Measurements from ENCODE around the gene SP9. TPM values are rescaled to one million over a fixed set of nuclear protein-coding genes. Genes with fewer than 3 reads are reported as not detected.

Gene SP9
- total RNA-seq, 1 experiment from 2014 or later = 0.15 TPM

DNA sequence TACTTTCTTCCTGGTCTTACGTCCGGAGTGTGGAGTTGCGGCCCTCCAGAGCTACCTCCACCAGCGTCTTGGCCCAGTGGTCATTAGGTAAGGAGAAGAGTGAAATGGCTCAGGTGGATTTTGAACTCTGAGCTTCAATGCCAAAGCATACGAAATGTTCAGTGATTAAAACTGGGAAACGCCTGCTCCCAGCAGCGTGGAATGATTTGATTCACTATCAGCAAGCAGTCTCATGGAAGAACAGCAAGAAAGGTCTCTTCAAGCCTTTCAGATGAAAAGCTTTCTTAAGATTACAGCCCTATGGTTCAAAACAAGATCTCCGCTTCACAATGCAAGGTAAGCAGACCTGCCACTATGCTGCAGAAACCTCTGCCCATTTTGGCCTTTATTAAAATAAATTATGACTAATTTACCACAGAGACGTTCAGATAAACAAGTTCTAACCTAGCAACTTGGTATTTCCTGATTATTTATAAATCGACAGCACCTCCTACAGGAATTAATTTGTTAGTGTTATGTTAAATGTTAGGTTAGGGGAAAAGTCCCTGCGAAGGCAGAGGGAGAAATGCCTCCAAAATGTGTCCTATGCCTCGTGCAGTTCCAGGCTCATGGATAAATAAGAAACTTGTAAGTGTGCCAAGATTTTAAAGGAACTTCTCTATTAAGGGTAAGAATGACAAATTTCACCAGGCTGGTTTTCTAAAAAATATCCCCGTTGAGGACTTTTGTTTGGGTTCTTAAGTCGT, 10.1 kb downstream of the SP9 start:
- no TSS peak for BruUV-seq (replicated peaks)

DNA sequence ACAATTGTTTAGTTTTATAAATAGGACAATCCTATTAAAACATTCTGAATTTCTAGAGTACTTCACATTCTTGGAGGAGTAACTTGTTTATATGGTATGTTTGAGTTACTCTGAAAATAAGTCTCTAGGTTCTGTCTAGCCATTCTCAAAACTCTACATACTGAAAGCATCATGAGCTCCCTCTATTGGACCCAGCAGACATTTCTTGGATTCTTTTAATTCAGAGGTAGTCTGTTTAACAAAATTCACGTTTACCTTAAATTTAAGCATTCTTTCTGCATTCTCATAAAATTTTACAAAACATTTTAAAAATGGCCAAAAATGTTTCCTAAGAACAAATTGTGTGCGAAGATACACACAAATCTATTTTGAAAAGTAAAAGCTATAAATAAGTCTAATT, 15.3 kb downstream of the SP9 start:
- no peaks in the 10 kb centered on the region for H3K4me1 ChIP-seq (ENCODE audit: insufficient read depth, low read length, poor library complexity, severe bottlenecking)
- H3K9me3 ChIP-seq (ENCODE audit: low read depth, low read length, poor library complexity, severe bottlenecking) = no peaks in the 10 kb centered on the region
- intact Hi-C loops (cut with micrococcal nuclease; ENCODE audit: unreplicated experiment) = no loop called here
- CTCF ChIA-PET = no interaction called here
- POLR2A ChIA-PET (ENCODE audit: low non-redundant PET) = no interaction called here
- no peak overlapping the region for H3K4me3 ChIP-seq (ENCODE audit: low read depth, low read length, poor library complexity, severe bottlenecking)
- DNase-seq (ENCODE audit: low spot score) = no peak
- H3K27me3 ChIP-seq (replicated peaks; ENCODE audit: insufficient read depth, low read depth, low read length, poor library complexity) = no peaks in the 10 kb centered on the region
- BruUV-seq (replicated peaks) = no TSS peak
- no peak overlapping the region for H3K27ac ChIP-seq (ENCODE audit: low read depth, low read length, poor library complexity, severe bottlenecking)
- TF ChIP-seq EZH2 (IDR thresholded peaks at IDR 0.05; ENCODE audit: borderline replicate concordance, low read depth, low read length, poor library complexity, severe bottlenecking) = no peak
- TF ChIP-seq, protein P1, sequence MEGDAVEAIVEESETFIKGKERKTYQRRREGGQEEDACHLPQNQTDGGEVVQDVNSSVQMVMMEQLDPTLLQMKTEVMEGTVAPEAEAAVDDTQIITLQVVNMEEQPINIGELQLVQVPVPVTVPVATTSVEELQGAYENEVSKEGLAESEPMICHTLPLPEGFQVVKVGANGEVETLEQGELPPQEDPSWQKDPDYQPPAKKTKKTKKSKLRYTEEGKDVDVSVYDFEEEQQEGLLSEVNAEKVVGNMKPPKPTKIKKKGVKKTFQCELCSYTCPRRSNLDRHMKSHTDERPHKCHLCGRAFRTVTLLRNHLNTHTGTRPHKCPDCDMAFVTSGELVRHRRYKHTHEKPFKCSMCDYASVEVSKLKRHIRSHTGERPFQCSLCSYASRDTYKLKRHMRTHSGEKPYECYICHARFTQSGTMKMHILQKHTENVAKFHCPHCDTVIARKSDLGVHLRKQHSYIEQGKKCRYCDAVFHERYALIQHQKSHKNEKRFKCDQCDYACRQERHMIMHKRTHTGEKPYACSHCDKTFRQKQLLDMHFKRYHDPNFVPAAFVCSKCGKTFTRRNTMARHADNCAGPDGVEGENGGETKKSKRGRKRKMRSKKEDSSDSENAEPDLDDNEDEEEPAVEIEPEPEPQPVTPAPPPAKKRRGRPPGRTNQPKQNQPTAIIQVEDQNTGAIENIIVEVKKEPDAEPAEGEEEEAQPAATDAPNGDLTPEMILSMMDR (conservative IDR thresholded peaks at IDR 0.05; ENCODE audit: low read depth, low read length) = peak; percentile 57
- peaks cover 3% of the 10 kb centered on the region for H3K36me3 ChIP-seq (ENCODE audit: insufficient read depth, low read length, poor library complexity, severe bottlenecking)

More for the DNA sequence above, 10.1 kb downstream of the SP9 start:
- H3K4me1 ChIP-seq (ENCODE audit: insufficient read depth, low read length, poor library complexity, severe bottlenecking) = peaks cover 16% of the 10 kb centered on the region
- H3K27ac ChIP-seq (ENCODE audit: low read depth, low read length, poor library complexity, severe bottlenecking) = no peak overlapping the region
- no peaks in the 10 kb centered on the region for H3K9me3 ChIP-seq (ENCODE audit: low read depth, low read length, poor library complexity, severe bottlenecking)
- H3K4me3 ChIP-seq (ENCODE audit: low read depth, low read length, poor library complexity, severe bottlenecking) = no peak overlapping the region
- peak; percentile 70 for DNase-seq (ENCODE audit: low spot score)
- intact Hi-C loops (cut with micrococcal nuclease; ENCODE audit: unreplicated experiment) = loop anchor here (5.0 to 10.0 kb wide), 9 partner anchors 383 to 1530 kb away; no protein-coding TSS in a partner anchor
- H3K27me3 ChIP-seq (replicated peaks; ENCODE audit: insufficient read depth, low read depth, low read length, poor library complexity) = peaks cover 34% of the 10 kb centered on the region
- TF ChIP-seq EZH2 (IDR thresholded peaks at IDR 0.05; ENCODE audit: borderline replicate concordance, low read depth, low read length, poor library complexity, severe bottlenecking) = no peak
- TF ChIP-seq, protein P1 (conservative IDR thresholded peaks at IDR 0.05; ENCODE audit: low read depth, low read length) = peak; percentile 62
- ChIA-PET POLR2A (ENCODE audit: low non-redundant PET) (interaction anchor here (0.5 kb wide), 1 partner anchor 1056 kb away, joined by 10 read pairs; no protein-coding TSS in a partner anchor), CTCF (interaction anchor here (0.5 to 1.2 kb wide), 2 partner anchors 489 to 943 kb away, joined by 3 to 5 read pairs; no protein-coding TSS in a partner anchor)
- H3K36me3 ChIP-seq (ENCODE audit: insufficient read depth, low read length, poor library complexity, severe bottlenecking) = peaks cover 3% of the 10 kb centered on the region

DNA sequence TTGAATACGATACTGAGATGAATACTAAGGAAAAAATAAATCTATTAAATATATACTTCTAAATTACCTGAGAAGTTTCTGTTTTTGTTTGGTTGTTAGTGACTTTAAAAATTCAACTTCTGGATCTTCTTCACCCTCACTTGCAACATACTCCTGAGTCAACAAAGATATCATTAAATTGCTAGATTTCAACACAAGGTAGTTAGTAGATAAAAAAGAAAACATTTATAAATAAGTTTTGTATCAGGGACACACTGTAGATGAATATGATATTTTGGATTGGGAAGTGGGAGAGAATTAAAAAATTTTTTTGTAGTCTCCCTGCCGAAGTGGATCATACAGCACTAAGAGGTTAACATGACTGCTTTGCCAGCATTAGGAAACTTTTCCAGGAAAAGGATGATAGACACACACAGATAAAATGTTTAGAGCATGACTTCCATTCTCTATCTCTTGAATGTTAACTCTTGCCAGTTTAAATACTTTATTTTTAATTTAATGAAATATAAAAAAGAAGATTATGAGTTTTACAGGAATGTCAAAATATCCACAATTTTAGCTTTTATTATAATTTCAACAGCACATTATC, 15.9 kb downstream of the SP9 start:
- no TSS peak for BruUV-seq (replicated peaks)
- TF ChIP-seq EZH2 (IDR thresholded peaks at IDR 0.05; ENCODE audit: borderline replicate concordance, low read depth, low read length, poor library complexity, severe bottlenecking) = no peak
- TF ChIP-seq, protein P1 (conservative IDR thresholded peaks at IDR 0.05; ENCODE audit: low read depth, low read length) = no peak
- Histone ChIP-seq H3K27me3 (replicated peaks; ENCODE audit: insufficient read depth, low read depth, low read length, poor library complexity) (no peaks in the 10 kb centered on the region), H3K27ac (ENCODE audit: low read depth, low read length, poor library complexity, severe bottlenecking) (no peak overlapping the region), H3K36me3 (ENCODE audit: insufficient read depth, low read length, poor library complexity, severe bottlenecking) (peaks cover 3% of the 10 kb centered on the region), H3K9me3 (ENCODE audit: low read depth, low read length, poor library complexity, severe bottlenecking) (no peaks in the 10 kb centered on the region), H3K4me1 (ENCODE audit: insufficient read depth, low read length, poor library complexity, severe bottlenecking) (no peaks in the 10 kb centered on the region), H3K4me3 (ENCODE audit: low read depth, low read length, poor library complexity, severe bottlenecking) (no peak overlapping the region)
- ChIA-PET CTCF (no interaction called here), POLR2A (ENCODE audit: low non-redundant PET) (no interaction called here)
- intact Hi-C loops (cut with micrococcal nuclease; ENCODE audit: unreplicated experiment) = no loop called here
- DNase-seq (ENCODE audit: low spot score) = no peak
